ENCODE data around the gene GLIS1. TPM values are rescaled to one million over a fixed set of nuclear protein-coding genes. Genes with fewer than 3 reads are reported as not detected.
A peak's percentile ranks its signal among the peaks of the same experiment; 100 is the strongest.

GLIS1 gene
- total and polyA plus RNA-seq, 2 experiments from 2014 or later, result 0.22 to 0.61 TPM

- Histone ChIP-seq H3K79me2 (ENCODE audit: insufficient read depth) (no peaks in the 10 kb centered on the region), H3K9ac (no peak overlapping the region), H4K20me1 (ENCODE audit: insufficient read depth) (no peaks in the 10 kb centered on the region), H3K4me1 (ENCODE audit: insufficient read depth) (0 out of 2 replicates have a peak, but pooled peaks cover 3% of the 10 kb centered on the region), H3K4me2 (ENCODE audit: unreplicated experiment) (no peak overlapping the region), H2AFZ (no peak overlapping the region), H3K9me2 (ENCODE audit: insufficient read depth) (no peaks in the 10 kb centered on the region), H3K4me3 (no peak overlapping the region), H3K36me3 (ENCODE audit: low read depth) (no peaks in the 10 kb centered on the region), H3K27me3 (replicated peaks; ENCODE audit: insufficient read depth) (no peaks in the 10 kb centered on the region), H3F3A (ENCODE audit: insufficient read depth) (no peaks in the 10 kb centered on the region), H3K9me3 (ENCODE audit: low read depth) (no peaks in the 10 kb centered on the region), H3K27ac (no peak overlapping the region)
- in situ Hi-C loops (cut with MboI), result no loop called here
- DNase-seq, result peak; percentile 66
- 21 to 26% methylated on average over 13 to 14 of the region's 14 CpGs for WGBS, 2 experiments (ENCODE audit: low coverage in 1 of 2, low lambda C conversion rate in 2 of 2, missing lambda C conversion rate in 2 of 2)
- TF ChIP-seq EZH2 (IDR thresholded peaks at IDR 0.05; ENCODE audit: insufficient read depth, poor library complexity, severe bottlenecking) (no peak), EZH2phosphoT487 (IDR thresholded peaks at IDR 0.05; ENCODE audit: insufficient read depth, low read depth) (no peak)
Observed at GRCh38 chr1:53697721-53698383, 41.1 kb downstream of the GLIS1 start.

- Histone ChIP-seq H3K4me2 (ENCODE audit: unreplicated experiment) (no peak overlapping the region), H3K79me2 (ENCODE audit: insufficient read depth) (no peaks in the 10 kb centered on the region), H3F3A (ENCODE audit: insufficient read depth) (no peaks in the 10 kb centered on the region), H3K9me2 (ENCODE audit: insufficient read depth) (no peaks in the 10 kb centered on the region), H3K36me3 (ENCODE audit: low read depth) (no peaks in the 10 kb centered on the region), H3K27ac (no peak overlapping the region), H3K4me3 (no peak overlapping the region), H3K27me3 (replicated peaks; ENCODE audit: insufficient read depth) (no peaks in the 10 kb centered on the region), H3K4me1 (ENCODE audit: insufficient read depth) (0 out of 2 replicates have a peak, but pooled peaks cover 3% of the 10 kb centered on the region), H3K9me3 (ENCODE audit: low read depth) (no peaks in the 10 kb centered on the region), H4K20me1 (ENCODE audit: insufficient read depth) (no peaks in the 10 kb centered on the region), H2AFZ (no peak overlapping the region), H3K9ac (no peak overlapping the region)
- no peak for DNase-seq
- 31 to 38% methylated on average over 2 of the region's 2 CpGs for WGBS, 2 experiments (ENCODE audit: low coverage in 1 of 2, low lambda C conversion rate in 2 of 2, missing lambda C conversion rate in 2 of 2)
- in situ Hi-C loops (cut with MboI), result no loop called here
- no peak for TF ChIP-seq EZH2phosphoT487 (IDR thresholded peaks at IDR 0.05; ENCODE audit: insufficient read depth, low read depth)
- no peak for TF ChIP-seq EZH2 (IDR thresholded peaks at IDR 0.05; ENCODE audit: insufficient read depth, poor library complexity, severe bottlenecking)
Observed at GRCh38 chr1:53696990-53697389, 42.0 kb downstream of the GLIS1 start.

- in situ Hi-C loops (cut with MboI), result no loop called here
- no peak overlapping the region for H3K27ac ChIP-seq
- no peaks in the 10 kb centered on the region for H3F3A ChIP-seq (ENCODE audit: insufficient read depth)
- H3K79me2 ChIP-seq (ENCODE audit: insufficient read depth), result no peaks in the 10 kb centered on the region
- 84 to 86% methylated on average over 11 of the region's 11 CpGs for WGBS, 2 experiments (ENCODE audit: low coverage in 1 of 2, low lambda C conversion rate in 2 of 2, missing lambda C conversion rate in 2 of 2)
- 0 out of 2 replicates have a peak, but pooled peaks cover 3% of the 10 kb centered on the region for H3K4me1 ChIP-seq (ENCODE audit: insufficient read depth)
- DNase-seq, result no peak
- no peak for TF ChIP-seq EZH2phosphoT487 (IDR thresholded peaks at IDR 0.05; ENCODE audit: insufficient read depth, low read depth)
- TF ChIP-seq EZH2 (IDR thresholded peaks at IDR 0.05; ENCODE audit: insufficient read depth, poor library complexity, severe bottlenecking), result no peak
- H3K27me3 ChIP-seq (replicated peaks; ENCODE audit: insufficient read depth), result no peaks in the 10 kb centered on the region
- no peak overlapping the region for H3K4me3 ChIP-seq
- no peak overlapping the region for H3K9ac ChIP-seq
- no peaks in the 10 kb centered on the region for H3K9me2 ChIP-seq (ENCODE audit: insufficient read depth)
- no peaks in the 10 kb centered on the region for H4K20me1 ChIP-seq (ENCODE audit: insufficient read depth)
- H3K36me3 ChIP-seq (ENCODE audit: low read depth), result no peaks in the 10 kb centered on the region
- H3K9me3 ChIP-seq (ENCODE audit: low read depth), result no peaks in the 10 kb centered on the region
- no peak overlapping the region for H3K4me2 ChIP-seq (ENCODE audit: unreplicated experiment)
- H2AFZ ChIP-seq, result no peak overlapping the region
Observed at GRCh38 chr1:53696571-53696970, 42.4 kb downstream of the GLIS1 start.

GRCh38 chr1:53696051-53696450, 42.9 kb downstream of the GLIS1 start:
- in situ Hi-C loops (cut with MboI), result no loop called here
- WGBS, 2 experiments (ENCODE audit: low coverage in 1 of 2, low lambda C conversion rate in 2 of 2, missing lambda C conversion rate in 2 of 2), result 90 to 92% methylated on average over 5 of the region's 5 CpGs
- 0 out of 2 replicates have a peak, but pooled peaks cover 3% of the 10 kb centered on the region for H3K4me1 ChIP-seq (ENCODE audit: insufficient read depth)
- TF ChIP-seq EZH2phosphoT487 (IDR thresholded peaks at IDR 0.05; ENCODE audit: insufficient read depth, low read depth) (no peak), EZH2 (IDR thresholded peaks at IDR 0.05; ENCODE audit: insufficient read depth, poor library complexity, severe bottlenecking) (no peak)
- no peak overlapping the region for H3K9ac ChIP-seq
- H3K4me3 ChIP-seq, result no peak overlapping the region
- H3K4me2 ChIP-seq (ENCODE audit: unreplicated experiment), result no peak overlapping the region
- H3K36me3 ChIP-seq (ENCODE audit: low read depth), result no peaks in the 10 kb centered on the region
- H2AFZ ChIP-seq, result no peak overlapping the region
- no peaks in the 10 kb centered on the region for H3K9me2 ChIP-seq (ENCODE audit: insufficient read depth)
- DNase-seq, result no peak
- no peak overlapping the region for H3K27ac ChIP-seq
- H3K9me3 ChIP-seq (ENCODE audit: low read depth), result no peaks in the 10 kb centered on the region
- no peaks in the 10 kb centered on the region for H3K79me2 ChIP-seq (ENCODE audit: insufficient read depth)
- no peaks in the 10 kb centered on the region for H3K27me3 ChIP-seq (replicated peaks; ENCODE audit: insufficient read depth)
- no peaks in the 10 kb centered on the region for H4K20me1 ChIP-seq (ENCODE audit: insufficient read depth)
- H3F3A ChIP-seq (ENCODE audit: insufficient read depth), result no peaks in the 10 kb centered on the region

All from GM23248 (cell line).